K562 (cell line): ENCODE data around the gene GRB14. TPM values are rescaled to one million over a fixed set of nuclear protein-coding genes. Genes with fewer than 3 reads are reported as not detected.

Experiments
- ATAC-seq: fragments of 200-7000 bp; cut with Tn5 transposase; 3 replicates; pipeline ENCODE4 v1.9.1; 2020; ENCODE audit warnings: moderate library complexity
- BruUV-seq: library from RNA; stranded (reverse); fragments of 400-500 nt; replicated peaks from 2 replicates; lab custom pipeline; 2021; lab: Mats Ljungman, UMichigan
- CTCF ChIA-PET: fragments of 300-600 bp; formaldehyde crosslinking; extraction: SDS; loops from one replicate; lab custom pipeline; 2021; ENCODE audit warnings: low intra/inter-chr PET ratio; lab: Yijun Ruan, JAX
- POLR2A ChIA-PET: fragments of 300-600, 350-650 bp; sonication (Branson Sonifier 250); formaldehyde crosslinking; extraction: SDS; loops from one replicate; lab custom pipeline; 2021; ENCODE audit warnings: antibody characterized with exemption, inconsistent platforms; lab: Yijun Ruan, JAX
- DNase-seq, 4 experiments: peaks; one replicate each; pipeline versions ENCODE4 v3.0.0 to v3.0.0-alpha.2; 2011 to 2018; ENCODE audit warnings: low spot score in 3 of 4, mixed read lengths in 3 of 4; ENCODE audit errors: extremely low read depth in 1 of 4
- FAIRE-seq: peaks from 2 replicates; lab custom pipeline; 2011; peaks lifted over from hg19 to GRCh38; lab: Jason Lieb, UNC
- H2AFZ ChIP-seq: 2 replicates; pipeline ENCODE4 v1.6.0; 2011; ENCODE audit warnings: low read depth, low read length, control low read depth, inconsistent platforms
- H3K27ac ChIP-seq: fragments of 200-600 bp; 3 replicates; pipeline ENCODE4 v1.8.0; 2011; ENCODE audit warnings: low read depth, mild to moderate bottlenecking, control low read depth, inconsistent platforms, low read length, moderate library complexity, mixed read lengths; ENCODE audit errors: extremely low read depth
- H3K27me3 ChIP-seq, 2 experiments: fragments of 300-600 bp in 1 of 2; 2 replicates in 1 of 2; 3 replicates in 1 of 2; pipeline versions ENCODE4 v1.6.0 to v1.8.0; 2011; ENCODE audit warnings: inconsistent platforms in 2 of 2, low read length in 2 of 2, mild to moderate bottlenecking in 1 of 2, mixed read lengths in 1 of 2, moderate library complexity in 1 of 2; ENCODE audit not compliant: control insufficient read depth in 2 of 2, insufficient read depth in 2 of 2
- H3K36me3 ChIP-seq: fragments of 300-600 bp; 3 replicates; pipeline ENCODE4 v1.8.0; 2011; ENCODE audit warnings: mild to moderate bottlenecking, low read length, inconsistent platforms; ENCODE audit not compliant: control insufficient read depth, insufficient read depth
- H3K4me1 ChIP-seq, 2 experiments: fragments of 200-600 bp in 1 of 2; replicated peaks in 1 of 2; 2 replicates in 1 of 2; 3 replicates in 1 of 2; pipeline versions ENCODE4 v1.5.1 to v1.8.0; 2011; ENCODE audit warnings: inconsistent platforms in 2 of 2, low read length in 2 of 2, mild to moderate bottlenecking in 1 of 2, mixed read lengths in 1 of 2, moderate library complexity in 1 of 2; ENCODE audit not compliant: control insufficient read depth in 2 of 2, insufficient read depth in 2 of 2
- H3K4me2 ChIP-seq: 2 replicates; pipeline ENCODE4 v1.6.1; 2011; ENCODE audit warnings: low read length, control low read depth, inconsistent platforms, mixed read lengths; ENCODE audit not compliant: insufficient read depth
- H3K4me3 ChIP-seq: fragments of 200-600 bp; sonication (generic), shearing (Covaris generic); 2 replicates; pipeline ENCODE4 v1.5.1; 2016; ENCODE audit warnings: control low read depth, inconsistent platforms
- H3K79me2 ChIP-seq: fragments of 200-600 bp; 3 replicates; pipeline ENCODE4 v1.8.0; 2011; ENCODE audit warnings: low read length, inconsistent platforms; ENCODE audit not compliant: control insufficient read depth, insufficient read depth
- H3K9ac ChIP-seq, 2 experiments: 2 replicates each; pipeline versions ENCODE4 v1.6.0 to v1.6.1; 2011; ENCODE audit warnings: low read depth in 2 of 2, low read length in 2 of 2, control low read depth in 1 of 2, inconsistent platforms in 1 of 2, mild to moderate bottlenecking in 1 of 2, mixed read lengths in 1 of 2; ENCODE audit not compliant: insufficient read depth in 1 of 2
- H3K9me1 ChIP-seq: one replicate; pipeline ENCODE4 v1.6.0; 2011; ENCODE audit warnings: inconsistent platforms, mild to moderate bottlenecking, low read length, moderate library complexity; ENCODE audit not compliant: control insufficient read depth, insufficient read depth
- H3K9me3 ChIP-seq: replicated peaks from 2 replicates; pipeline ENCODE4 v1.5.1; 2011; ENCODE audit warnings: low read depth, low read length, inconsistent platforms; ENCODE audit not compliant: control insufficient read depth, insufficient read depth
- H4K20me1 ChIP-seq: replicated peaks from 2 replicates; pipeline ENCODE4 v1.6.1; 2011; ENCODE audit warnings: low read length, inconsistent platforms, mixed read lengths; ENCODE audit not compliant: control insufficient read depth, insufficient read depth
- ETV1 ChIP-seq: fragments of 450-650 bp; conservative IDR thresholded peaks from 2 replicates; pipeline ENCODE4 v1.6.1; 2016; ENCODE audit warnings: missing genetic modification characterization, control low read depth, low read depth, missing compliant biosample characterization
- FOXJ2 ChIP-seq: fragments of 200-800 bp; sonication (Bioruptor generic); IDR thresholded peaks from 2 replicates; pipeline ENCODE4 v1.6.1; 2016; ENCODE audit warnings: missing genetic modification characterization, missing compliant biosample characterization
- HDAC2 ChIP-seq: fragments of 450-650 bp; IDR thresholded peaks from 2 replicates; pipeline ENCODE4 v1.6.1; 2016; ENCODE audit warnings: mild to moderate bottlenecking
- HMGN3 ChIP-seq: IDR thresholded peaks from 2 replicates; pipeline ENCODE4 v1.6.1; 2011; ENCODE audit warnings: borderline replicate concordance, low read depth, mild to moderate bottlenecking, mixed read lengths, low read length; ENCODE audit not compliant: insufficient read length; ENCODE audit errors: extremely low read depth
- NCOR1 ChIP-seq: fragments of 450-650 bp; IDR thresholded peaks from 2 replicates; pipeline ENCODE4 v1.6.1; 2016; ENCODE audit warnings: mild to moderate bottlenecking, moderate library complexity
- NFIC ChIP-seq: fragments of 450-650 bp; IDR thresholded peaks from 2 replicates; pipeline ENCODE4 v1.6.1; 2017; ENCODE audit warnings: mild to moderate bottlenecking, inconsistent platforms
- TFE3 ChIP-seq: fragments of 450-650 bp; formaldehyde crosslinking; IDR thresholded peaks from 2 replicates; pipeline ENCODE4 v1.4.0; 2020; ENCODE audit warnings: mild to moderate bottlenecking, mixed read lengths
- ZBTB49 ChIP-seq: sonication (generic); formaldehyde crosslinking; IDR thresholded peaks from 2 replicates; pipeline ENCODE4 v1.8.0; 2022; ENCODE audit warnings: missing genetic modification reagents, mild to moderate bottlenecking, borderline replicate concordance
- ZKSCAN1 ChIP-seq: fragments of 150-350 bp; IDR thresholded peaks from 2 replicates; pipeline ENCODE4 v1.6.1; 2016; ENCODE audit warnings: low read depth, low read length
- ZKSCAN8 ChIP-seq: fragments of 200-800 bp; sonication (Bioruptor generic); IDR thresholded peaks from 2 replicates; pipeline ENCODE4 v1.6.1; 2016; ENCODE audit warnings: missing genetic modification characterization, missing compliant biosample characterization
- ZNF184 ChIP-seq: sonication (generic); formaldehyde crosslinking; IDR thresholded peaks from 2 replicates; pipeline ENCODE4 v1.5.0; 2020; ENCODE audit warnings: missing genetic modification reagents
- ZNF23 ChIP-seq: fragments of 250-450 bp; sonication (Bioruptor Pico); IDR thresholded peaks from 2 replicates; pipeline ENCODE4 v1.4.0; 2020; ENCODE audit warnings: mild to moderate bottlenecking
- ZNF444 ChIP-seq: fragments of 250-450 bp; sonication (Bioruptor Pico); IDR thresholded peaks from 2 replicates; pipeline ENCODE4 v1.4.0; 2020; ENCODE audit warnings: mild to moderate bottlenecking, moderate library complexity
- ZNF655 ChIP-seq: fragments of 250-450 bp; sonication (Bioruptor Pico); IDR thresholded peaks from 2 replicates; pipeline ENCODE4 v1.5.0; 2021
- ZNF740 ChIP-seq, 3 experiments: fragments of 200-800 bp in 1 of 3; sonication (Bioruptor generic) in 1 of 3; sonication (generic) in 1 of 3; formaldehyde crosslinking in 1 of 3; IDR thresholded peaks; 2 replicates each; pipeline versions ENCODE4 v1.6.1 to v1.8.0; 2016 to 2022; ENCODE audit warnings: mild to moderate bottlenecking in 2 of 3, missing compliant biosample characterization in 2 of 3, missing genetic modification characterization in 2 of 3, missing genetic modification reagents in 1 of 3
- WGBS: fragments of 100-300 bp; shearing (Covaris generic); methylation state at CpG from one replicate; pipeline ENCODE4 v1.1.6; 2016; ENCODE audit warnings: low coverage, mixed read lengths; ENCODE audit not compliant: insufficient coverage; ENCODE audit errors: missing lambda C conversion rate; 5-methylcytosine and 5-hydroxymethylcytosine counted together
- in situ Hi-C: fragments of 300-500 bp; cut with MboI; formaldehyde crosslinking; loops from 4 replicates; pipeline ENCODE4 v1.15.0; 2018; ENCODE audit warnings: inconsistent platforms, mixed read lengths
- intact Hi-C: fragments of 100-400 bp; cut with micrococcal nuclease; formaldehyde crosslinking; loops from 2 replicates; pipeline ENCODE4 v1.14.2; 2022
- polyA plus RNA-seq, 8 experiments: library from polyadenylated mRNA; depleted of rRNA in 4 of 8; stranded (reverse) in 5 of 8; unstranded in 3 of 8; fragments of >200 nt; fragmentation: Nextera tagmentation in 2 of 8; fragmentation: Illumina TruSeq in 1 of 8; extraction: Ambion mirVana in 2 of 8; extraction: Trizol in 1 of 8; gene quantifications; 2 replicates each; pipeline versions ENCODE4 v1.2.1 to v1.2.3, GENCODE V29; 2011 to 2014; ENCODE audit warnings: inconsistent platforms in 1 of 8, missing spikeins in 1 of 8
- total RNA-seq, 7 experiments: library from RNA; depleted of rRNA in 6 of 7; stranded (reverse); fragments of >200 nt in 6 of 7; fragmentation: Illumina TruSeq in 2 of 7; extraction: Trizol in 2 of 7; gene quantifications; 2 replicates each; pipeline versions ENCODE4 v1.2.1 to v1.2.3, GENCODE V29; 2011 to 2021; ENCODE audit warnings: low replicate concordance in 1 of 7

The GRB14 gene
- total and polyA plus RNA-seq, 9 of the 15 experiments (the other 6 are each of a cell fraction or from before 2014, with no cell fraction given): not detected

GRCh38 chr2:164599954-164600589 is 21.2 kb downstream of the GRB14 start (continued):
- TF ChIP-seq ZKSCAN8 (CRISPR knock-in tag) (no peak), ZNF184 (CRISPR knock-in tag) (no peak), TFE3 (CRISPR knock-in tag) (no peak)

GRCh38 chr2:164597983-164598382 is 23.3 kb downstream of the GRB14 start:
- intact Hi-C loops: no loop called here
- 0% methylated on average over 2 of the region's 2 CpGs for WGBS
- no peaks in the 10 kb centered on the region for H3K79me2 ChIP-seq
- no peak overlapping the region for H3K9ac ChIP-seq
- POLR2A ChIA-PET: no interaction called here
- no TSS peak for BruUV-seq
- no peaks in the 10 kb centered on the region for H3K9me3 ChIP-seq
- no peak for ATAC-seq
- H2AFZ ChIP-seq: no peak overlapping the region
- H3K9me1 ChIP-seq: no peaks in the 10 kb centered on the region
- no peak overlapping the region for H3K27ac ChIP-seq
- H3K4me3 ChIP-seq: no peak overlapping the region
- in situ Hi-C loops: no loop called here
- DNase-seq: no peak
- no peaks in the 10 kb centered on the region for H4K20me1 ChIP-seq
- CTCF ChIA-PET: no interaction called here
- FAIRE-seq: no peak
- no peaks in the 10 kb centered on the region for H3K27me3 ChIP-seq
- H3K4me1 ChIP-seq: no peaks in the 10 kb centered on the region
- H3K36me3 ChIP-seq: no peaks in the 10 kb centered on the region
- H3K4me2 ChIP-seq: no peak overlapping the region
- TF ChIP-seq ZBTB49: no peak
- TF ChIP-seq ZNF444 (CRISPR knock-in tag): no peak
- no peak for TF ChIP-seq ETV1 (tag)
- no peak for TF ChIP-seq ZNF655
- TF ChIP-seq ZKSCAN1: no peak
- no peak for TF ChIP-seq FOXJ2 (tag)
- TF ChIP-seq ZNF23 (CRISPR knock-in tag): no peak
- no peak for TF ChIP-seq NFIC
- TF ChIP-seq NCOR1: no peak
- TF ChIP-seq HMGN3: no peak
- TF ChIP-seq HDAC2: no peak
- TF ChIP-seq ZNF740 (CRISPR knock-in tag; IDR thresholded peaks at IDR 0.05): no peak
- no peak for TF ChIP-seq ZNF740 (tag; IDR thresholded peaks at IDR 0.05)
